ENCODE results near the gene PAX8.

Gene PAX8

GRCh38 chr2:113240150-113240914 lies 38.4 kb downstream of the PAX8 start:
- H3K4me1 ChIP-seq (ENCODE audit: insufficient read depth, low read length, poor library complexity, severe bottlenecking) = peaks cover 13% of the 10 kb centered on the region
- no peaks in the 10 kb centered on the region for H3F3A ChIP-seq (ENCODE audit: low read depth)
- TF ChIP-seq EZH2phosphoT487 (IDR thresholded peaks at IDR 0.05; ENCODE audit: borderline replicate concordance) (no peak), CTCF (conservative IDR thresholded peaks at IDR 0.05; ENCODE audit: low read length) (no peak)
- no peaks in the 10 kb centered on the region for H3K79me2 ChIP-seq (ENCODE audit: insufficient read depth, low read length)
- no peaks in the 10 kb centered on the region for H3K9me3 ChIP-seq (ENCODE audit: insufficient read depth, low read depth, low read length)
- no peak overlapping the region for H3K9ac ChIP-seq (ENCODE audit: low read depth, low read length, poor library complexity, severe bottlenecking)
- no peaks in the 10 kb centered on the region for H4K20me1 ChIP-seq (ENCODE audit: insufficient read depth, low read length, poor library complexity, severe bottlenecking)
- no peak overlapping the region for H2AFZ ChIP-seq (ENCODE audit: low read length)
- H3K4me3 ChIP-seq (ENCODE audit: low read length, poor library complexity, severe bottlenecking) = no peak overlapping the region
- H3K36me3 ChIP-seq (ENCODE audit: insufficient read depth, low read length) = no peaks in the 10 kb centered on the region
- H3K4me2 ChIP-seq (ENCODE audit: low read depth, low read length, poor library complexity, severe bottlenecking) = peak overlapping the region; percentile 40
- no peaks in the 10 kb centered on the region for H3K27me3 ChIP-seq (ENCODE audit: insufficient read depth, low read length, poor library complexity, severe bottlenecking)
- no peaks in the 10 kb centered on the region for H3K9me2 ChIP-seq (replicated peaks; ENCODE audit: low read depth, low read length)

- Histone ChIP-seq H3K9me2 (replicated peaks; ENCODE audit: low read depth, low read length) (no peaks in the 10 kb centered on the region), H3K4me2 (ENCODE audit: low read depth, low read length, poor library complexity, severe bottlenecking) (peak overlapping the region; percentile 40), H3K9me3 (ENCODE audit: insufficient read depth, low read depth, low read length) (no peaks in the 10 kb centered on the region), H3K36me3 (ENCODE audit: insufficient read depth, low read length) (no peaks in the 10 kb centered on the region), H4K20me1 (ENCODE audit: insufficient read depth, low read length, poor library complexity, severe bottlenecking) (no peaks in the 10 kb centered on the region), H3K9ac (ENCODE audit: low read depth, low read length, poor library complexity, severe bottlenecking) (no peak overlapping the region), H2AFZ (ENCODE audit: low read length) (no peak overlapping the region), H3K79me2 (ENCODE audit: insufficient read depth, low read length) (no peaks in the 10 kb centered on the region), H3K4me3 (ENCODE audit: low read length, poor library complexity, severe bottlenecking) (no peak overlapping the region), H3K4me1 (ENCODE audit: insufficient read depth, low read length, poor library complexity, severe bottlenecking) (peaks cover 13% of the 10 kb centered on the region), H3K27me3 (ENCODE audit: insufficient read depth, low read length, poor library complexity, severe bottlenecking) (no peaks in the 10 kb centered on the region), H3F3A (ENCODE audit: low read depth) (no peaks in the 10 kb centered on the region)
- no peak for TF ChIP-seq CTCF (conservative IDR thresholded peaks at IDR 0.05; ENCODE audit: low read length)
- TF ChIP-seq EZH2phosphoT487 (IDR thresholded peaks at IDR 0.05; ENCODE audit: borderline replicate concordance) = no peak
Observed at GRCh38 chr2:113238871-113239839, 39.6 kb downstream of the PAX8 start.

- H3K9ac ChIP-seq (ENCODE audit: low read depth, low read length, poor library complexity, severe bottlenecking) = no peak overlapping the region
- H3K9me2 ChIP-seq (replicated peaks; ENCODE audit: low read depth, low read length) = no peaks in the 10 kb centered on the region
- no peak overlapping the region for H3K4me3 ChIP-seq (ENCODE audit: low read length, poor library complexity, severe bottlenecking)
- H3K4me1 ChIP-seq (ENCODE audit: insufficient read depth, low read length, poor library complexity, severe bottlenecking) = peaks cover 13% of the 10 kb centered on the region
- H2AFZ ChIP-seq (ENCODE audit: low read length) = no peak overlapping the region
- H3K4me2 ChIP-seq (ENCODE audit: low read depth, low read length, poor library complexity, severe bottlenecking) = no peak overlapping the region
- H3K9me3 ChIP-seq (ENCODE audit: insufficient read depth, low read depth, low read length) = no peaks in the 10 kb centered on the region
- H4K20me1 ChIP-seq (ENCODE audit: insufficient read depth, low read length, poor library complexity, severe bottlenecking) = no peaks in the 10 kb centered on the region
- H3K27me3 ChIP-seq (ENCODE audit: insufficient read depth, low read length, poor library complexity, severe bottlenecking) = no peaks in the 10 kb centered on the region
- H3F3A ChIP-seq (ENCODE audit: low read depth) = no peaks in the 10 kb centered on the region
- TF ChIP-seq EZH2phosphoT487 (IDR thresholded peaks at IDR 0.05; ENCODE audit: borderline replicate concordance) (no peak), CTCF (conservative IDR thresholded peaks at IDR 0.05; ENCODE audit: low read length) (no peak)
- H3K79me2 ChIP-seq (ENCODE audit: insufficient read depth, low read length) = no peaks in the 10 kb centered on the region
- H3K36me3 ChIP-seq (ENCODE audit: insufficient read depth, low read length) = no peaks in the 10 kb centered on the region
Observed at GRCh38 chr2:113237604-113238160, 41.0 kb downstream of the PAX8 start.
